Nephron (organoid): ENCODE measurements around the gene TMEM222.

Source experiments
- H3K27ac Mint-ChIP-seq, 3 experiments: 2 replicates each; pipeline ENCODE4 v1.8.0; 2020; ENCODE audit warnings: mixed read lengths in 3 of 3, mild to moderate bottlenecking in 2 of 3, moderate library complexity in 1 of 3
- H3K27me3 Mint-ChIP-seq: 2 replicates; pipeline ENCODE4 v1.8.0; 2021; ENCODE audit warnings: low read depth, mild to moderate bottlenecking, moderate library complexity, mixed read lengths
- H3K36me3 Mint-ChIP-seq: 2 replicates; pipeline ENCODE4 v1.8.0; 2020; ENCODE audit warnings: low read depth, mixed read lengths
- H3K4me1 Mint-ChIP-seq: 2 replicates; pipeline ENCODE4 v1.8.0; 2020; ENCODE audit warnings: mixed read lengths
- H3K4me3 Mint-ChIP-seq, 3 experiments: 2 replicates each; pipeline ENCODE4 v1.8.0; 2020; ENCODE audit warnings: mild to moderate bottlenecking in 3 of 3, mixed read lengths in 3 of 3, moderate library complexity in 2 of 3
- H3K9me3 Mint-ChIP-seq: 2 replicates; pipeline ENCODE4 v1.8.0; 2020; ENCODE audit warnings: mixed read lengths
- TF ChIP-seq, protein P1 (sequence below), 3 experiments: fragments of 200-600 bp; sonication (generic); IDR thresholded peaks; one replicate each; pipeline ENCODE4 v1.5.0; 2021; ENCODE audit warnings: antibody characterized with exemption in 3 of 3; ENCODE audit not compliant: unreplicated experiment in 3 of 3

The TMEM222 gene

DNA sequence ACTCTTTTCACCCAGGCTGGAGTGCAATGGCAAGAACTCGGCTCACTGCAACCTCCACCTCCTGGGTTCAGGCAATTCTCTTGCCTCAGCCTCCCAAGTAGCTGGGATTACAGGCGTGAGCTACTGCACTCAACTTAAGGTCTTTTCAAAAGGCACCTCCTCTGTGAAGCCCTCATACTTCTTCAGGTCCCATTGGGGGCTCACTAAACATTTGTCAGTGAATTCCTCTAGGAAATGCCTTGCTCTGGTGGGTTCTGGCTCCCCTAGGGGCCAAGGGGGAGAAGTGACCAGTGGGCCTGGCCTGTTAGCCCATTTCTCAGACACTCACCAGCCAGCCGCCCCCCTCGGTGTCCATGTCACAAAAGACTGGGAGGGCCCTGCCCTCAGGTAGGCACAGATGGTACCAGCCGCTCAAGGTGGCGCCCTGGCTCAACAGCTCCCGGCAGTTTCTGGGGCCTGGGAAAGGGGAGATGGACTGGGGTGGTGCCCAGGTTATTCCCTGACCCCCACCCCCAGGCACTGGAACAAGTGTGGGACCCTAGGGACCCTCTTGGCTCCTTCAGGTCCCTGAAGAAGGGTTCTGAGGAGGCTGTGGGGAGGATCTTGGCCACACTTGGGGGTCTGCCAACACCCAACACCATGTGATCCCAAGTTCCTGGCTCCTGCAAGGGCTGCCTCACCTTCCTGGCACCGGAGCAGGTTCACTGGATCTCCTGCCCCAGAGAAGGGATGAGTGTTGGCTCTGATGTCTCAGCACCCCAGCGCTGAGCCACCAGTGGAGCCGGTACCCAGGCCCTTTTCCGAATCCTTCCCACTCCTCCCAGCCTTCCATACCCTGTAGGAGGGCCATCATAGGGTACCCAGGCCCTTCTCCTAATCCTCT, 51.1 kb downstream of the TMEM222 start:
- Mint-ChIP-seq H3K9me3 (no peaks in the 10 kb centered on the region), H3K4me1 (peaks cover 11% of the 10 kb centered on the region), H3K27ac (peak overlapping the region in 2 of 3 experiments; percentile 60 to 80), H3K4me3 (no peak overlapping the region), H3K27me3 (peaks cover 11% of the 10 kb centered on the region), H3K36me3 (no peaks in the 10 kb centered on the region)
- TF ChIP-seq, protein P1, sequence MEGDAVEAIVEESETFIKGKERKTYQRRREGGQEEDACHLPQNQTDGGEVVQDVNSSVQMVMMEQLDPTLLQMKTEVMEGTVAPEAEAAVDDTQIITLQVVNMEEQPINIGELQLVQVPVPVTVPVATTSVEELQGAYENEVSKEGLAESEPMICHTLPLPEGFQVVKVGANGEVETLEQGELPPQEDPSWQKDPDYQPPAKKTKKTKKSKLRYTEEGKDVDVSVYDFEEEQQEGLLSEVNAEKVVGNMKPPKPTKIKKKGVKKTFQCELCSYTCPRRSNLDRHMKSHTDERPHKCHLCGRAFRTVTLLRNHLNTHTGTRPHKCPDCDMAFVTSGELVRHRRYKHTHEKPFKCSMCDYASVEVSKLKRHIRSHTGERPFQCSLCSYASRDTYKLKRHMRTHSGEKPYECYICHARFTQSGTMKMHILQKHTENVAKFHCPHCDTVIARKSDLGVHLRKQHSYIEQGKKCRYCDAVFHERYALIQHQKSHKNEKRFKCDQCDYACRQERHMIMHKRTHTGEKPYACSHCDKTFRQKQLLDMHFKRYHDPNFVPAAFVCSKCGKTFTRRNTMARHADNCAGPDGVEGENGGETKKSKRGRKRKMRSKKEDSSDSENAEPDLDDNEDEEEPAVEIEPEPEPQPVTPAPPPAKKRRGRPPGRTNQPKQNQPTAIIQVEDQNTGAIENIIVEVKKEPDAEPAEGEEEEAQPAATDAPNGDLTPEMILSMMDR (IDR thresholded peaks at IDR 0.05; ENCODE audit: unreplicated experiment in 3 of 3): peak in 2 of 3 experiments; percentile 8 to 20

DNA sequence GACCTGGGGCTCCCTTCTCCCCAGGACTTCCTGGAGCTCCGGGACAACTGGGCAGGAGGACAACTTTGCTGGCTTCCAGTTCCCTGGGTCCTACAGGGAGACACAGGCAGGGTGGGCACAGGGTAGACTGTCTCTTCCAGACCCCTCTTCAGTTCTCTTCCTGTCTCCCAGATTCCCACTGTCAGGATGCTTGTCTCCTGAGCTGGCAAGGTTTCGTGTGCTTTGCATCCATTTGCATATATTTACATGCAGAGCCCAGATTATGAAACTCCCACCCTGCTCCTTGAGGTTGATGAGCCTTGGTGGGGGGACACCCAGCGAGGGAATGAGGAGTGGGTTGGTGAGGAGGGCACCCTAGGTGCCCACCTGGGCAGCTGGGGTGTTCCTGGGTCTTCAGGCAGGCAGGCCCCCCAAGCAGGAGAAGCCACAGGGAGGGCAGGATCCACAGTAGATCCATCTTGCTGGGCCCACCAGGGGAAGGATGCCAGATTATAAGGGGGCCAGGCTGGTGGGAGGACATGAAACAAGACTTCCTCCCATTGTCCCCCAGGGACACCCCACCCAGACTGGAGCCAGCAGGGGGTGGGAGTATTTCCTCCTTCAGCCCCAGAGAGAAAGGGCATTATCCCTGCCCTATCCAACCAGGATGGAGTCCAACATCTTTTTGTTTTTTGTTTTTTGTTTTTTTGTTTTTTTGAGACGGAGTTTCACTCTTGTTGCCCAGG, 52.6 kb downstream of the TMEM222 start, which contains the start of gene FCN3:
FCN3 (minus strand) TSS at position 463 of the 725 bp plus-strand sequence; CDS start at position 457, 6 bp downstream.
- Mint-ChIP-seq H3K9me3 (no peaks in the 10 kb centered on the region), H3K36me3 (no peaks in the 10 kb centered on the region), H3K4me1 (peaks cover 5% of the 10 kb centered on the region), H3K4me3 (no peak within 1 kb of the TSS), H3K27me3 (peaks cover 11% of the 10 kb centered on the region), H3K27ac (no peak within 1 kb of the TSS)
- TF ChIP-seq, protein P1 (IDR thresholded peaks at IDR 0.05; ENCODE audit: unreplicated experiment in 3 of 3): no peak

DNA sequence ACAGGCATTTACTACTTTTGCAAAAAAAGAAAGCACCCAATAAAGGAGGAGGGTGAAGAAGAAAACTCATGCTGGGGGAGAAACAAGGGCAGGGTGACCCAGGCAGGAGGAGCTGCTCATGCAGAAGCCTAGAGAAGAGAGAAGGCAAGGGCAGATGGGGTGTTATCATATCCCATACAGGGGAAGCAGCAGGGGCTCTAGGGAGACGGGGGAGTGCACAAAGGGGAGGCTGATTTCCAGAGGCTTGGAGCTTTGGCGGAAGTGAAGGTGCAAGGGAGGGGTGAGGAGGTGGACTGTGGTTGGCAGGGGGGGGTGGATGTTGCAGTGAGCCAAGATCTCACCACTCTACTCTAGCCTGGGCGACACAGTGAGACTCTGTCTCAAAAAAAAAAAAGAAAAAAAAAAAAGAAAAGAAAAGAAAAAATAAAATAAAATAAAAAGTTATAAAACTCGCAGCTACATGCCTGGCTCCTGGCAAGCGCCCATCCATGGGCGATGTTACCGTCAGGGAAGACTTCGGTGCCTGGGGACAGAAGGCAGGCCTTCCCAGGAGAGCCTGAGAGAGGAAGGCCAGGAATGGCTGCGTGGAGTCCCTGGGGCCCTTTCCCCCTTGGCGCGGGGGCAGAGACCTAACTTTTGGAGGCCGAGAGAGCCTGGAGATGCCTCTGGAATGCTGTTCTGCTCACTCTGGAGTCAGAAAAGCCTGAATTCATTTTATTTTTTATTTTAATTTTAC, 56.0 kb downstream of the TMEM222 start:
- Mint-ChIP-seq H3K4me1 (peaks cover 16% of the 10 kb centered on the region), H3K36me3 (no peaks in the 10 kb centered on the region), H3K27me3 (peaks cover 29% of the 10 kb centered on the region), H3K27ac (peak overlapping the region in 2 of 3 experiments; percentile 3 to 31), H3K4me3 (no peak overlapping the region), H3K9me3 (no peaks in the 10 kb centered on the region)
- TF ChIP-seq, protein P1 (IDR thresholded peaks at IDR 0.05; ENCODE audit: unreplicated experiment in 3 of 3): no peak

DNA sequence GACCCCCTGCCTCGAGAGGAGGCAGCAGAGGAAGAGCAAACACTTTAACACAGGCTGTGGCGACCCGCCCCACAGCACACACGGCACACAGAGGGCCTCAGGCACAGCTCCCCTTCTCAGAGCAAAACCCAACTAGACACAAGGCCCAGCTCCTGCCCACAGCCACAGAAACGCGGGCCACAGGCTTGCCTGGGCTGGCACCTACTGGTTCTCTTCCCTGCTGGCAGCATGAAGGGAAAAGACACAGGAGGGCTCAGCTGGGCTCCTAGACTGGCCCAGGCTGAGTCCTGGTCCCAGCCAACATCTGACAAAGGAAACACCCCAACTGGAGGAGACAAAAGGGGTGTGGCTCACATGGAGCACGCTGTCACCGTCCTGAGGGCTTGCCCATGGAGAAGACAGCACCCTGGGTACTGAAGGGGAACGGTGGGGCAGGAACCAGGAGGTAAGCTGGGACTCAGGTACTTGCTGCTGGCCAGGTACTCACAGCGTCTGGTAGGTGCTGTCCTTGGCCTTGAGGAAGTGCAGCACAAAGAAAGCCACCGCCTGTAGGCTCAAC, 57.7 kb downstream of the TMEM222 start:
- peaks cover 29% of the 10 kb centered on the region for H3K27me3 Mint-ChIP-seq
- TF ChIP-seq, protein P1 (IDR thresholded peaks at IDR 0.05; ENCODE audit: unreplicated experiment in 3 of 3): no peak
- H3K27ac Mint-ChIP-seq: no peak overlapping the region
- H3K4me1 Mint-ChIP-seq: peaks cover 16% of the 10 kb centered on the region
- H3K4me3 Mint-ChIP-seq: no peak overlapping the region
- H3K9me3 Mint-ChIP-seq: no peaks in the 10 kb centered on the region
- no peaks in the 10 kb centered on the region for H3K36me3 Mint-ChIP-seq

DNA sequence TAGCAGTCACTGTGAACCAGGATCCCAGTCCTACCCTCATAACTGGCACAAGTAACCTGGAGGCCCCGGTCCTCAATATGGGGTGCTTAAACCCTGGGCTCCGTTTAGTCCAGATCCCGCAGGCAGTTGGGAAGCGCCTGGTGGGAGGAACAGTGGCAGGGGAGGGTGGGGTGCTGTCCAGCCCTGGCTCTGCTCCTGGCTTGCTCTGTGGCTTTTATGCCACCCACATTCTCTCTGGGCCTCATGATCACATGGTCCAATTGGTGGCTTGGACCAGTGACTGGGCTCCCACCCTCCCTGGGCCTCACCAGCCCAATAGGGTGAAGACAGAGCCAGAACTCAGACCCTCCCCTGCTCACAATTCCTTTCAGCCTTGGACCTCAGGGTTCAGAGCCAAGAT, 58.3 kb downstream of the TMEM222 start:
- H3K4me3 Mint-ChIP-seq: no peak overlapping the region
- peaks cover 29% of the 10 kb centered on the region for H3K27me3 Mint-ChIP-seq
- H3K36me3 Mint-ChIP-seq: no peaks in the 10 kb centered on the region
- peaks cover 16% of the 10 kb centered on the region for H3K4me1 Mint-ChIP-seq
- TF ChIP-seq, protein P1 (IDR thresholded peaks at IDR 0.05; ENCODE audit: unreplicated experiment in 3 of 3): no peak
- H3K9me3 Mint-ChIP-seq: no peaks in the 10 kb centered on the region
- H3K27ac Mint-ChIP-seq: peak overlapping the region in 1 of 3 experiments; percentile 63
